Ovary (tissue), 9 donors: Measurements from ENCODE around the gene QTRT2. TPM values are rescaled to one million over a fixed set of nuclear protein-coding genes. Genes with fewer than 3 reads are reported as not detected.

ENCODE experiments used
- DNase-seq, 5 donors: peaks; one replicate each; pipeline ENCODE4 v3.0.0-alpha.2; 2019 to 2020
- H3K27ac ChIP-seq, 2 donors: fragments of 200-600 bp; one replicate each; pipeline versions ENCODE4 v1.5.1 to v1.8.0; 2019 to 2022
- H3K27me3 ChIP-seq: fragments of 200-600 bp; one replicate; pipeline ENCODE4 v1.8.0; 2022
- H3K36me3 ChIP-seq: fragments of 200-600 bp; sonication (generic); one replicate; pipeline ENCODE4 v1.5.1; 2019
- H3K4me1 ChIP-seq: one replicate; pipeline ENCODE4 v1.8.1; 2013; ENCODE audit warnings: mild to moderate bottlenecking, moderate library complexity; ENCODE audit not compliant: insufficient read depth
- H3K4me3 ChIP-seq: fragments of 200-600 bp; sonication (generic); one replicate; pipeline ENCODE4 v1.5.1; 2017
- H3K9me3 ChIP-seq, 2 donors: fragments of 200-600 bp in 1 of 2; sonication (generic) in 1 of 2; one replicate each; pipeline versions ENCODE4 v1.5.1 to v1.8.1; 2013 to 2019; ENCODE audit warnings: mild to moderate bottlenecking in 1 of 2, moderate library complexity in 1 of 2
- CTCF ChIP-seq, 3 donors: fragments of 450-650 bp in 2 of 3; fragments of 200-600 bp in 1 of 3; IDR thresholded peaks; one replicate each; pipeline versions ENCODE4 v1.5.1 to v1.8.0; 2016 to 2022; ENCODE audit warnings: antibody characterized with exemption in 3 of 3, mild to moderate bottlenecking in 1 of 3
- EP300 ChIP-seq: sonication (generic); formaldehyde crosslinking; IDR thresholded peaks from one replicate; pipeline ENCODE4 v1.6.1; 2017; ENCODE audit warnings: antibody characterized with exemption
- POLR2A ChIP-seq: fragments of 450-650 bp; IDR thresholded peaks from one replicate; pipeline ENCODE4 v1.6.1; 2017; ENCODE audit warnings: antibody characterized with exemption, mild to moderate bottlenecking, moderate library complexity
- WGBS, 3 donors: extraction: QIAGEN DNeasy Blood & Tissue Kit in 1 of 3; methylation state at CpG; one replicate each; pipeline versions ENCODE4 v1.1.5 to v1.1.7; 2013 to 2017; 5-methylcytosine and 5-hydroxymethylcytosine counted together
- intact Hi-C, 4 donors: fragments of 100-400 bp; cut with DNase I; formaldehyde crosslinking; loops; one replicate each; pipeline versions ENCODE4 v1.11.0 to v1.15.1; 2022 to 2023
- polyA plus RNA-seq, 2 donors: library from polyadenylated mRNA; stranded (reverse); fragments of 200-250 nt in 1 of 2; fragments of 350-450 nt in 1 of 2; fragmentation: Illumina TruSeq in 1 of 2; extraction: RNeasy Lipid Tissue Mini Kit (QIAGEN cat#74804) in 1 of 2; gene quantifications; one replicate each; pipeline ENCODE4 v1.2.3, GENCODE V29; 2013 to 2014
- total RNA-seq, 7 donors: library from RNA; depleted of rRNA in 2 of 7; stranded (reverse); fragments of >200 nt in 2 of 7; fragmentation: NEBNext Ultra II Directional in 3 of 7; extraction: Animal tissue kit (Norgen Biotek cat#: 25700) in 3 of 7; gene quantifications; one replicate each; pipeline versions ENCODE4 v1.1.0 to v1.2.4, GENCODE V29; 2016 to 2023
- donor health status: DM: no; HTN: no; CAD: no; lungs with moderate emphysema.
- donor health status: DM: no; HTN: no; CAD: no.
- donor health status: Bipolar disorder and iron deficiency.
- donor health status: DM: yes; HTN: yes; CAD: no.
- donor health status: DM: no; HTN: no; CAD: no.
- donor health status: DM: yes; HTN: yes; CAD: no.

The QTRT2 gene
- total and polyA plus RNA-seq, 9 donors = 6.4 to 32.6 (median 20.3) TPM

- TF ChIP-seq EP300 = no peak
- TF ChIP-seq CTCF (IDR thresholded peaks at IDR 0.05) = no peak
- no peak for TF ChIP-seq POLR2A
- DNase-seq = no peak
- Histone ChIP-seq H3K4me1 (no peaks in the 10 kb centered on the region), H3K9me3 (no peaks in the 10 kb centered on the region), H3K27me3 (no peaks in the 10 kb centered on the region), H3K27ac (no peak overlapping the region), H3K4me3 (no peak overlapping the region), H3K36me3 (no peaks in the 10 kb centered on the region)
- 75 to 88% (median 81%) methylated on average over 3 of the region's 3 CpGs for WGBS, 3 donors
- intact Hi-C loops = no loop called here
Observed at GRCh38 chr3:114127517-114127916, 71.0 kb downstream of the QTRT2 start.

DNA sequence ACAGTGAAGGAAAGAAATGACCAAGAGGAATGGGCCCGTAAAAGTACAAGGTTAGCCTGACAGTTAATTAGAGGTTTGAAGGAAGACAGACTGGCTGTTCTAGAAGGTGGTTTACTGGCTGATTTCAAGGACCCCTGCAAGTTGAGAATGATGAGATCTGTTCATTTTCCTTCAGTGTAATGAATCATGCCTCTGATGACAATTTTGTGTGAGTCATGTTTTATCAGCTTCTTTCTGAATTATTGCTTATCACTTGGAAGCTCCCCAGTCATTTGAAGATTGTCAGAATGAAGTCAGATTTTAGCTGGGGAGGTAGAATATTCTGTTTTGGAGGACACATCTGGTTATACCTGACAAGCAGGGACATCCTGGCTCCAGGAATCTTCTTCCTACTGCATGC is 71.7 kb downstream of the QTRT2 start:
- WGBS, 3 donors = 32 to 47% (median 34%) methylated on average over 1 of the region's 1 CpG
- Histone ChIP-seq H3K36me3 (no peaks in the 10 kb centered on the region), H3K4me1 (no peaks in the 10 kb centered on the region), H3K4me3 (no peak overlapping the region), H3K9me3 (no peaks in the 10 kb centered on the region), H3K27ac (no peak overlapping the region), H3K27me3 (no peaks in the 10 kb centered on the region)
- DNase-seq = no peak
- TF ChIP-seq EP300 (no peak), POLR2A (no peak), CTCF (IDR thresholded peaks at IDR 0.05) (no peak)
- intact Hi-C loops = no loop called here

DNA sequence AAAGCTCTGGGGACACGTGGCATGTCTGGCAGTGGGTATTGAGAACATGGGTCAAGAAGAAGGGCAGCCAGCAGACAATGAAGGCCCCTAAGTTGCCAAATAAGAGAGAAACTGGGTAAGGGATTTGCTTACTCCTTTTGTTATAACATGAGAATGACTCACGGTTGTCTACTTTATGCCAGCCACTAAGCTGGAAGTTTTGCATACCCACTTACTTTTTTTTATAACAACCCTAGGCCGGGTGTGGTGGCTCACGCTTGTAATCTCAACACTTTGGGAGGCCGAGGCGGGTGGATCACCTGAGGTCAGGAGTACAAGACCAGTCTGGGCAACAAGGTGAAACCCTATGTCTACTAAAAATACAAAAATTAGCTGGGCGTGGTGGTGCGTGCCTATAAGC is 72.3 kb downstream of the QTRT2 start:
- TF ChIP-seq EP300 (no peak), POLR2A (no peak), CTCF (IDR thresholded peaks at IDR 0.05) (no peak)
- intact Hi-C loops = no loop called here
- Histone ChIP-seq H3K9me3 (no peaks in the 10 kb centered on the region), H3K36me3 (no peaks in the 10 kb centered on the region), H3K27ac (no peak overlapping the region), H3K4me3 (no peak overlapping the region), H3K27me3 (no peaks in the 10 kb centered on the region), H3K4me1 (no peaks in the 10 kb centered on the region)
- WGBS, 3 donors = 90 to 92% (median 90%) methylated on average over 8 of the region's 8 CpGs
- DNase-seq = no peak

DNA sequence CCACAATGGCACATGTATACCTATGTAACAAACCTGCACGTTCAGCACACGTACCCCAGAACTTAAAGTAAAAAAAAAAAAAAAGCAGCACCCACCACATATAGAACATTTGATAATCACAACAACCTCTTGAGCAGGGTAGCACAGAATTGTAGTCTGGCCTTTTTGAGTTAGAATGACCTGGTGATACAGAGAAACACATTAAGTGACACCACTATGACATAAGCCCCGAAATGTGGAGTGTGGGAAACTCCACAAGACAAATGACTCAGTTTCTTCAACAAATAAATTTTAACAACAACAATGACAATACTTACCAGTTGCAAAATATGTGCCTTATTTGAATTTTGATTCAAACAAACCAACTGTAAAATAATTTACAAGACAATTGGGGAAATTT is 76.0 kb downstream of the QTRT2 start:
- H3K36me3 ChIP-seq = no peaks in the 10 kb centered on the region
- H3K4me3 ChIP-seq = no peak overlapping the region
- no peak for DNase-seq
- intact Hi-C loops = no loop called here
- H3K27ac ChIP-seq = no peak overlapping the region
- no peaks in the 10 kb centered on the region for H3K4me1 ChIP-seq
- H3K9me3 ChIP-seq = no peaks in the 10 kb centered on the region
- WGBS, 3 donors = 90 to 99% (median 96%) methylated on average over 3 of the region's 3 CpGs
- TF ChIP-seq POLR2A (no peak), CTCF (IDR thresholded peaks at IDR 0.05) (no peak), EP300 (no peak)
- no peaks in the 10 kb centered on the region for H3K27me3 ChIP-seq

DNA sequence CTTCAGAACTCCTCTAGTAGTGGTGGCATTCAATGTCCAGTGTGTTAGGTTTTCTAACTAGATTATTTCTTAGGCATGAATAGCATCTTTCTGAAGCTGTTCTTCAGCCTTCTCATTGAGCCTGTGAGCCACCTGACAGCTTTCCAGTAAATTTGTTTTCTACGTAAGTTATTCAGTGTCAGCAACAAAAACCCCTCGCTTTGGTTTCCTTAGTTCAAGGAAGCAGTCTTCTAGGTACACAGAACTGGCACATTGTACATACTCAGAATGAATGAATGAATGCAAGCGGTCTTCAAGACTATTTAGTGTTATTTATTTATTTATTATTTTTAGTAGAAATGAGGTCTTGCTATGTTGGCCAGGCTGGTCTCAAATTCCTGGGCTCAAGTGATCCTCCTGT is 77.4 kb downstream of the QTRT2 start:
- no peak for TF ChIP-seq CTCF (IDR thresholded peaks at IDR 0.05)
- no peak for TF ChIP-seq EP300
- TF ChIP-seq POLR2A = no peak
- Histone ChIP-seq H3K9me3 (no peaks in the 10 kb centered on the region), H3K27ac (no peak overlapping the region), H3K27me3 (no peaks in the 10 kb centered on the region), H3K4me3 (no peak overlapping the region), H3K4me1 (no peaks in the 10 kb centered on the region), H3K36me3 (no peaks in the 10 kb centered on the region)
- DNase-seq = no peak
- WGBS, 3 donors = 93 to 96% (median 94%) methylated on average over 3 of the region's 3 CpGs
- intact Hi-C loops = no loop called here
